OCI-LY1 (cell line): ENCODE measurements around the gene MTF2.

Experiments
- H2AFZ ChIP-seq: fragments of 200-600 bp; sonication (generic), shearing (Covaris generic); 2 replicates; pipeline ENCODE4 v1.6.0; 2014; ENCODE audit warnings: antibody characterized with exemption, mild to moderate bottlenecking, low read length
- H3F3A ChIP-seq: fragments of 200-600 bp; sonication (generic), shearing (Covaris generic); 2 replicates; pipeline ENCODE4 v1.6.0; 2014; ENCODE audit warnings: mild to moderate bottlenecking, antibody characterized with exemption, low read length, moderate library complexity; ENCODE audit not compliant: insufficient read depth
- H3K27ac ChIP-seq: fragments of 200-600 bp; sonication (generic); 2 replicates; pipeline ENCODE4 v1.5.1; 2014; ENCODE audit warnings: low read length, mixed run types, mild to moderate bottlenecking, low read depth; ENCODE audit not compliant: poor library complexity, severe bottlenecking
- H3K27me3 ChIP-seq: fragments of 200-600 bp; sonication (generic); 2 replicates; pipeline ENCODE4 v1.6.0; 2014; ENCODE audit warnings: antibody characterized with exemption, mild to moderate bottlenecking, low read length, moderate library complexity; ENCODE audit not compliant: insufficient read depth
- H3K36me3 ChIP-seq: fragments of 200-600 bp; sonication (generic); 2 replicates; pipeline ENCODE4 v1.6.1; 2014; ENCODE audit warnings: mild to moderate bottlenecking, antibody characterized with exemption, low read length, moderate library complexity, mixed read lengths; ENCODE audit not compliant: insufficient read depth
- H3K4me1 ChIP-seq: fragments of 200-600 bp; sonication (generic); 2 replicates; pipeline ENCODE4 v1.5.1; 2014; ENCODE audit warnings: mild to moderate bottlenecking, low read length, moderate library complexity; ENCODE audit not compliant: insufficient read depth, severe bottlenecking
- H3K4me2 ChIP-seq: fragments of 200-600 bp; sonication (generic), shearing (Covaris generic); 2 replicates; pipeline ENCODE4 v1.6.1; 2014; ENCODE audit warnings: low read length
- H3K4me3 ChIP-seq: fragments of 200-600 bp; sonication (generic); 2 replicates; pipeline ENCODE4 v1.5.1; 2014; ENCODE audit warnings: low read length, low read depth, mild to moderate bottlenecking, mixed read lengths; ENCODE audit not compliant: poor library complexity, severe bottlenecking
- H3K79me2 ChIP-seq: fragments of 200-600 bp; shearing (Covaris generic); 2 replicates; pipeline ENCODE4 v1.6.1; 2016; ENCODE audit warnings: mixed run types, low read length, mixed read lengths; ENCODE audit not compliant: insufficient read depth
- H3K9ac ChIP-seq: fragments of 200-600 bp; sonication (generic), shearing (Covaris generic); 2 replicates; pipeline ENCODE4 v1.6.1; 2014; ENCODE audit warnings: mild to moderate bottlenecking, low read length, mixed read lengths
- H3K9me2 ChIP-seq: fragments of 200-600 bp; sonication (generic), shearing (Covaris generic); 2 replicates; pipeline ENCODE4 v1.6.1; 2014; ENCODE audit warnings: low read depth, mild to moderate bottlenecking, low read length, mixed read lengths
- H3K9me3 ChIP-seq: fragments of 200-600 bp; shearing (Covaris generic); 2 replicates; pipeline ENCODE4 v1.6.1; 2014; ENCODE audit warnings: low read length, mixed read lengths
- H4K20me1 ChIP-seq: fragments of 200-600 bp; sonication (generic), shearing (Covaris generic); 2 replicates; pipeline ENCODE4 v1.6.0; 2016; ENCODE audit warnings: mild to moderate bottlenecking, low read length; ENCODE audit not compliant: insufficient read depth
- CTCF ChIP-seq: fragments of 200-600 bp; sonication (generic), shearing (Covaris generic); IDR thresholded peaks from 2 replicates; pipeline ENCODE4 v1.5.1; 2017; ENCODE audit warnings: mild to moderate bottlenecking, antibody characterized with exemption, low read length, moderate library complexity, mixed read lengths
- EZH2 ChIP-seq: fragments of 200-600 bp; sonication (generic), shearing (Covaris generic); IDR thresholded peaks from 2 replicates; pipeline ENCODE4 v1.8.0; 2017; ENCODE audit warnings: borderline replicate concordance, mixed run types, mild to moderate bottlenecking, antibody characterized with exemption, low read length, moderate library complexity, mixed read lengths

The MTF2 gene

DNA sequence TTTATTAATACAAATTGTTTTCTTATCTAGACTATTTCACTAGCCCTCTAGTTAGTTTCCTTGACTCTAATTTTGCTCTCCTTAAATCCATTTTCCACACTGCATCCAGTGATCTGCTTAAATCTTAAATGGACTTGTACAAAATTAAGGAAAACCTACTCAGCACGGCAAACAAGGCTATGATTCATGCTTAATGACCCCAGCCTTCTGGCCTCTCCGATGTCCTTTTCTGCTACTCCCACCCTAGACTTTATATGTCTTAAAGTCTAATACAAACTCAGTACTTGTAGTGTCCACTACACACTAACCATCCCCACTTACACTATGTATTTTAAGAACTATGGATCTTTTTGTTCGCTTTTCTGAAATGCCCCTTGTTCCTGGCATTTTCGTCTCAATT lies 98.9 kb downstream of the MTF2 start:
- Histone ChIP-seq H3K27me3 (no peaks in the 10 kb centered on the region), H3K9me2 (no peaks in the 10 kb centered on the region), H3K4me2 (peak overlapping the region; percentile 95), H4K20me1 (no peaks in the 10 kb centered on the region), H3K36me3 (peaks cover 41% of the 10 kb centered on the region), H3K4me1 (peaks cover 44% of the 10 kb centered on the region), H3K9ac (peak overlapping the region; percentile 84), H3K9me3 (no peaks in the 10 kb centered on the region), H3F3A (no peaks in the 10 kb centered on the region), H2AFZ (no peak overlapping the region), H3K79me2 (peaks cover 78% of the 10 kb centered on the region), H3K27ac (no peak overlapping the region), H3K4me3 (peak overlapping the region; percentile 80)
- no peak for TF ChIP-seq CTCF
- TF ChIP-seq EZH2 = no peak

GRCh38 chr1:93178418-93178817 lies 99.3 kb downstream of the MTF2 start:
- no peaks in the 10 kb centered on the region for H3K9me2 ChIP-seq
- H3K79me2 ChIP-seq = peaks cover 78% of the 10 kb centered on the region
- peak overlapping the region; percentile 84 for H3K9ac ChIP-seq
- TF ChIP-seq CTCF (no peak), EZH2 (no peak)
- peak overlapping the region; percentile 95 for H3K4me2 ChIP-seq
- H3K27ac ChIP-seq = no peak overlapping the region
- H3K4me3 ChIP-seq = peak overlapping the region; percentile 80
- H2AFZ ChIP-seq = no peak overlapping the region
- H3K4me1 ChIP-seq = peaks cover 47% of the 10 kb centered on the region
- H3F3A ChIP-seq = no peaks in the 10 kb centered on the region
- H3K27me3 ChIP-seq = no peaks in the 10 kb centered on the region
- H3K9me3 ChIP-seq = no peaks in the 10 kb centered on the region
- peaks cover 39% of the 10 kb centered on the region for H3K36me3 ChIP-seq
- no peaks in the 10 kb centered on the region for H4K20me1 ChIP-seq

GRCh38 chr1:93179886-93180722 lies 101.0 kb downstream of the MTF2 start, which contains the start of gene TMED5:
TSS of gene TMED5 (minus strand) at chr1:93180413. CDS start at chr1:93180242, 171 bp downstream.
- no peaks in the 10 kb centered on the region for H3K9me2 ChIP-seq
- no peaks in the 10 kb centered on the region for H3F3A ChIP-seq
- H3K9ac ChIP-seq = peak within 1 kb of the TSS; percentile 84
- H3K27me3 ChIP-seq = no peaks in the 10 kb centered on the region
- H3K4me3 ChIP-seq = peak within 1 kb of the TSS; percentile 80
- H3K36me3 ChIP-seq = peaks cover 26% of the 10 kb centered on the region
- peaks cover 60% of the 10 kb centered on the region for H3K4me1 ChIP-seq
- peak within 1 kb of the TSS; percentile 95 for H3K4me2 ChIP-seq
- no peaks in the 10 kb centered on the region for H4K20me1 ChIP-seq
- H3K79me2 ChIP-seq = peaks cover 67% of the 10 kb centered on the region
- H3K27ac ChIP-seq = peak within 1 kb of the TSS; percentile 90
- H3K9me3 ChIP-seq = no peaks in the 10 kb centered on the region
- no peak; the same call in 1 of the 2 replicates for TF ChIP-seq CTCF
- no peak for TF ChIP-seq EZH2
- no peak within 1 kb of the TSS for H2AFZ ChIP-seq
